Head of caudate nucleus (tissue), 42 donors: Measurements from ENCODE around the gene SCAMP4.

Experiments used
- DNase-seq, 42 donors: peaks; one replicate each; pipeline versions ENCODE4 v3.0.0 to v3.0.0-alpha.2; 2020 to 2021; ENCODE audit warnings: mixed read lengths in 7 of 42
- intact Hi-C: fragments of 100-400 bp; cut with DNase I; formaldehyde crosslinking; loops from one replicate; pipeline ENCODE4 v1.15.0; 2022

SCAMP4 gene, protein sequence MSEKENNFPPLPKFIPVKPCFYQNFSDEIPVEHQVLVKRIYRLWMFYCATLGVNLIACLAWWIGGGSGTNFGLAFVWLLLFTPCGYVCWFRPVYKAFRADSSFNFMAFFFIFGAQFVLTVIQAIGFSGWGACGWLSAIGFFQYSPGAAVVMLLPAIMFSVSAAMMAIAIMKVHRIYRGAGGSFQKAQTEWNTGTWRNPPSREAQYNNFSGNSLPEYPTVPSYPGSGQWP

DNA sequence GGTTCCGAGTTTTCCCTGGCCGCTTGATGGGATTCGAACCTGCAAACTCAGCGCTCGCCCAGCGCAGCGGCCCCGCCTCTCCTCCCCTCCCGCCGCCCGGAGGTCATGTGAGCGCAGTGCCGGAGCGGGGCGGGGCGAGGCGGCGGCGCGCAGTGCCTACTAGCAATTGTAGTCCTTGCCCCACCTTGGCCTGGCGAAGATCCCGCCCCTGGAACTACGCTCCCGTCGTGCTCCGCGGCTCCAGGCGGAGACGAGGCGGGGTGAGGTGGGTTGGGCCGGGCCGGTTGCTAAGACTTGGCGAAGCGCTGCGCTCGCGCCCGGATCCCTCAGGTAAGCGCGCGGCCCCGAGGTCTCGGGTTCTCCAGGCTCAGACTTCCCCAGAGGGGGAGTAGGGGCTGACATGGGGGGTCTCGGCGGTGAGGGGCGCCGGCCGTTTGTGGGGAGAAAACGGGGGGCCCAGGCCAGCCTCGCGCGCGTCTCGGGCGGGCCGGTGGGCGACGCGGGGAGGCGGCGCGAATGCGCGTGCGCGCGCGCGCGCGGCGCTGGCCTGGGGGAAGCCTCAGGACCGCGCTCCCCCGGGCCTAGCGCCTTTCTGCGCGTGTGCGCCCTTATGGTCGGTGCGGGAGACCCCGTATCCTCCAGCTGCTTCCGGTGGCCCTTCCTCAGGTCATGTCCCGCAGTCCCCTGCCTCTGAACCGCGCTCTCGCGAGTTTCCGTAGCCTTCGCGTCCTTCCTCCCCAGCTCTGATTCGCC lies at the start of gene SCAMP4, which contains the start of gene ADAT3:
Gene SCAMP4 (plus strand): TSS at position 290 of the 753 bp plus-strand sequence. CDS start 9,621 bp downstream, outside the sequence.
Gene ADAT3 (plus strand): TSS at position 290 of the 753 bp plus-strand sequence. CDS start 6,649 bp downstream, outside the sequence.
- DNase-seq = peak; percentile 95 to 100 (median 99)
- intact Hi-C loops = no loop called here

DNA sequence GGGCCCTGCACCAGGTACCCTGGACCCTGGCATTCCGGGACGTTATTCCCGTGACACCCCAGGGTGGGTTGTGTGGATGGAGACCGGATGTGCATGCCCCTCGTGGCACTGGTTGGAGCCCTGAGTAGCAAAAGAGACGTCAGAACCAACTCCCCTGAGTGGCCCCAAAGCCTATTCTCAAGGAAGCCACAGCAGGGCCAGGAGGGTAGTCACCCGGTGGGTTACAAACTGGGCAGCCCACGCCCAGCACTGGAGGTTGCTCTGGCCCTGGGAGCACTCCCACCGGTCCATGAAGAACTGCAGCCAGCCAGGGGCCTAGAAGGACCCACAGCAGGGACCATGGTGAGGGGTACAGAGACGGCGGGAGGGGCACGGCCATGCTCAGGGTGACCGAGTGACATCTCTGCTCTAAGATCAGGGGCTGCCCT lies 49.4 kb upstream of the SCAMP4 start:
- intact Hi-C loops = no loop called here
- peak in 1 of 42 donors; percentile 2 for DNase-seq

DNA sequence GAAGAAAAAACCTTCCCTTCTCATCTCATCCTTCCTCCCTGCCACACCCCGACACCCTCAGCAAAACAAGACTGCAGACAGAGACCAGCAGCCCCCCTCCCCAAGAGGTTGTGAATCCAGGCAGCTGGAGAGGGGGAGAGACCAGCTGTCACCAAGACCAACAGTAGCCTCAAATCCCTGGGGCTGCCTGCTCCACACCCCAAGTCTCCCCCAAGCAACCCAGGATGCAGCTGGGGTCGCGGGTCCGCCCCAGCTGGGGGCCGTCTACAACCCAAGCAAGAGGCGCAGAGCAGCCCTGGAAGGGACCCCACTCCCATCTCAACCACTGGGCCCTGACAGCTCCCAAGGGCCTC lies 48.9 kb upstream of the SCAMP4 start:
- no peak for DNase-seq

DNA sequence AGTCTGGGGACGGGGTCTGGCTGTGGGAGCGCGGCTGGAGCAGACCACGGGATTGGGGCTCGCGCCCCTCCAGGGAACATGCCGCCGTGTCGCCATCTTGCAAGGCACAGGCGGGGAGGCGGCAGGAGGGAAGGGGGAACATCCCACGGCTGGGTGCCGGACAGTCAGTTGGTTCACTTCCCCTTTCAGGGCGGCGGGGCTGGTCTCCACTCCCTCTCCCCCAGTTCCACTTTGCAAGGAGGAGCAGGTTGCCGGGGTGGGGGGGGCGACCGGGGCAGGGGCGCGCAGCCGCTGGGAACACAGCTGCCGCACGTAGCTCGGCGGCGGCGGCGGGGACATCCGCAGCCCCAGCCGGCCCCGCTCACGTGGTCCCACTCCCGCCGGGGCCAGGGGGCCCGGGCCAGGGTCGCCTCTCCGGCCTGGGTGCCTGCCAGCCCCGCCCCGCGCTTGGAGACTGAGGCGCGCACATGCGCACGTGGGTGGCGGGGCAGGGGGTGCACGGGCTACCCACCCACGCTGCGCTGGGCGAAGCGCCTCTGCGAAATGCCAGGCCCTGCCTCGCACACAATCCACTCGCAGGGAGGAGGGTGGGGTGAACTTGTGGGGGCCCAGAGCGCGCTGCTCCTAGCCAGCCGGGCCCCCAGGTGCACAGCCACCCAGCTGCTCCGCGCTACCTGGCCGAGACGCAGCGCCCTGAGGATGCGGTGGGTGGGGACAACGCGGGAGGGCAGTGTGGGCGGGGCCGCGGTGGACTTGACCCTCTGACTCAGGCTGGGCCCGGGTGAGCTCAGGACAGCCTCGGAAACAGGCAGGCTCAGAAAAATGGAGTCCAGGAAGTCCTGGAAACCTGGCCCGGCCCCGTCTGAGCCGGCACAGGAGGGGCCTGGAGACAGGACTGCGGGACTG lies 48.2 kb upstream of the SCAMP4 start:
- intact Hi-C loops = no loop called here
- peak in 21 of 42 donors; percentile 40 to 78 (median 60) for DNase-seq

More for the DNA sequence above, 48.9 kb upstream of the SCAMP4 start:
- intact Hi-C loops = no loop called here

DNA sequence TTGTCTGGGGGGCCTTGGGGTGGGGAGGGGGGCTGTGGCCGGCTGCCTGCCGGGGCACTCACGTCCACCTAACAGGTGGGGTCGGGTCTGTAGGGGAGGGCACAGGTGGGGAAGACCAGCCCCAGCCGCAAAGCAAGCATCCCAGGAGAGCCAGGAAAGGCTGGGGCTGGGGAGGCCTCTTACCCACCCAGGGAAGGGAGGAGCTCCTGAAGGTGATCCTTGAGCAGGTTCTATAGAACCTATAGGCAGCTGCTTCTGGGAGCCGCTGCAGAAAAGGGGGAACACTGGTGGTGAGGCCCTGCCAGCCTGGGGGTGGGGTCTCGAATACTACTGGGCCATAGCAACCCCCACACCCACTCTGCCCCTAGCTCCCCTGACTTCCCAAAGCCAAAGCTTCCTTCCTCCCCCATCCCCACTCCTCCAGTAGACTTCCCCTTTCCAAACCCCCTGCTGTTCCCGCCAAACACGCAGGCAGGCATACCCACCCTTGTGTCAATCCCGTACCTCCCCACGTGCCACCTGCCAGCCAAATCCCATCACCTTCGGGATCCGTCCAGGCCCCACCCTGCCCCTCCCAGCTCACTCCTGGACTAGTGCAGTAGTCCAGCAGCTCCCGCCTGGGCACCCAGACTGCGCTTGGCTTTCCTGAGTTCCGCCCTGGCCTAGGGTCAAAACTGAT lies 47.4 kb upstream of the SCAMP4 start:
- intact Hi-C loops = no loop called here
- peak in 4 of 42 donors; percentile 20 to 48 (median 26) for DNase-seq

DNA sequence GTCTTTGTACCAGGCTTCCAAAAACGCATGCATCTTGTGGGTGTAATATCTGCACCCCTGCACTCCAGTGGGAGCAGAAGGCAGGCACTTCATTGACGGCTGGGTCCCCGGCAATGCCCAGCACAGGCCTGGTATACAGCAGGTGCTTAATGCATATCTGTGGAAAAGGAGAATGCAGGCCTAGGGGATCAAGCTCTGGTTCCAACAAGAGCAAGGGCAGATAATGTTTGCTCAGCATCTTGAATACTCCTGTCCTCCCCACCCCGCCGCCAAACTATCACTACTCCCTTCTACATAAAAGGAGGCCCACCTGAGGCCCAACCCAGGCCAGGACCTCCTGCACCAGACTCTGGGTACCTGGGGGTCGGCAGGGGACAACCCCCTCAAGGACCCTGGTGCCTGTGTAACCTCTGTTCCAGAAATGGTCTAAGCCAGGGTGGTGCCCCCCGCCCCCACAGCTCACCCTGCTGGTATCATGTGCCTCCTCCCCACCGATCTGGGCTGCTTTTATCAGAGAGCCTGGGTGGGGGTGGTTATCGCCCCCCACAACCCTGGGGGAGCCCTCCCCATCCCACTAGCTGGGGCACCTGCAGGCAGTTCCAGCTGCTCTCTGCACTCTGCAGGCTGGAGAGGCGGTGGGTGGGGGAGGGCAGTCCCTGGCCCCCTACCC lies 46.7 kb upstream of the SCAMP4 start:
- intact Hi-C loops = no loop called here
- DNase-seq = peak in 2 of 42 donors; percentile 37 to 43

DNA sequence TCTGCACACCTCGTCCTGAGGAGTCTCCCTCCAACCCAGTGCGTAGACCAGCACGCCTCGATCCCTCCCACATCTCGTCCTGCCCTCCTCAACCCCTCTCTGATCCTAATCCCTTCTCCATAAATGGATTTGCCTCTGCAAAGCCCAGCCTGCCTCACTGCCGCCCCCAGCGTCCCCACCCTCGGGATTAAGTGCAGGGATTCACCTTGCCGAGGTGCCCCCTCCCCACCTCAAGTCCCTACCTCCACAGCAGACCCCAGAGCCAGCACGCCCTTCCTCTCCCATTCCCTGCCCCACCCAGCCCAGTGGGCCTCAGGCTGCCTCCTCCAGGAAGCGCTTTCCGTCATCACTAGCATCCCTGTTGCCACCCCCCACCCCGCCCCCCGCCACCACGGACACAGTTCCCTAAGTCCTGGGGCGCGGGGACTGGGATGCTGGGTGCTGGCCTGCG lies 45.8 kb upstream of the SCAMP4 start:
- intact Hi-C loops = no loop called here
- peak in 10 of 42 donors; percentile 44 to 81 (median 55) for DNase-seq

DNA sequence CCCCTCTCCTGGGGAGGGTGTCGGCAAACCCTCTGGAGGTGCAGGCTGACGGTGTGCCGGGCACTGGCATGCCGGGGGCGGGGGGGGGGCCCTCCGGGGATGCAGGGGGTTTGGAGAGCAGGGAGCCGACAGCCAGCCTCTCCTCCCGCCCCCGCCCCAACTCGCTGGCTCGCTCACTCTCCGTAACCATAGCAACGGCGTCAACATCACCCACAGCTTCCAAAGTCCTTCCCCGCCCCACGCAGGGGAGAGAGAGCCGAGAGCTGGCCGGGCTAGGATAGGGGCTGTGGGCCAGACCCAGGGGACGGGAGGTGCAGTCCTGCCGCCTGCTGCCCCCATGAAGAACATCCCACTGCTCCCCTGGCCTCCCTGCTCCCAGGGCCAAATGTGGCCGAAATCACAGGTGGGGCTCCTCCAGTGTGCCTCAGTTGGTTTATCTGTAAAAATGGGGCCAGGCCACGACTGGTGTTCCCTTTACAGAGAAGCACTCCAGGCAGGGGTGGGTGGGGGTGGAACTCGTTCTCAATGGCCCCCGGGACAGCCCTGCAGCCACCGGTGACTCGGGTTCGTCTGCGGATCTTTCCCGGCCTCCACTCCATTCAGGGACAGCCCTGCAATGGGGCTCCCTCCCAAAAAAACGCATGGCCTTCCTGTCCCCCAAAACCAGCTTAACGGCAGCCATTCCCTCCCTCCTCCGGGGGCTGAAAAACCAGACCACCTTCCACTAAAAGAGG lies 45.0 kb upstream of the SCAMP4 start:
- DNase-seq = peak in 35 of 42 donors; percentile 44 to 91 (median 71)
- intact Hi-C loops = no loop called here

DNA sequence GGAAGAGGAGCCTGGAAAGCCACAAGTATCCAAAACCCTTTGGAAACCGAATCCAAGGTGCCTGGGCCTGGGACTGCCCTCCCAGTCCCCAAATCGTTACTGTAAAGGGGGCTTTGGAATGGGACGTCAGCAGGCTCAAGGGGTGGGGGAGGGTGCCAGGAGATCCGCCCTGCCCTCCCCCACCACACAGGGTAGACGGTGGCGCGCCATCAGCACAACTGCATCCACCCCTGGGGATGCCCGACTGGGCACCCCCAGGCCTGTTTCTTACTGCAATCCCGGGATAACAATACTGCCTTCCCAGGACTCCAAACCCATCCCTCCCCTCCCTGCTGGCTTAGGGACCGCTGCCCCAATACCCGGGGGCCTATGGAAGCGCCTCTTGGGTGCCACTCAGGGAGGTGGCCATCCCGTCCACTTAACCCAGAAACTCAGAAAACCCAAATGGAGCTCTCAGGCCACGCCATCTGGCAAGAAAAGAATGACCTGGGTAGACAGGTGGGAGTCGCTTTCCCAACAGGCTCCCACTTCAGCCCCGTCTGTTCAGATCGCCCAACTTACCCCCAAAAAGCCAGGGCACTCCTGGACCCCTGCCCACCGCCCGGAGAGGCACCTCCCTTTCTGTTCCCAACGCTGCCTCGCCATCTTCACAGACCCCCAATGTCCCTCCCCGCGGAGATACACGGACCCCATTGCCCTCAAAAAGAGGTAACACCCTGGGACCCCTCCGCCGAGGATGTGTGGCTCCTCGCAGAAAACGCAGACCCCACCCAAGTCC lies 44.2 kb upstream of the SCAMP4 start:
- intact Hi-C loops = no loop called here
- DNase-seq = no peak

DNA sequence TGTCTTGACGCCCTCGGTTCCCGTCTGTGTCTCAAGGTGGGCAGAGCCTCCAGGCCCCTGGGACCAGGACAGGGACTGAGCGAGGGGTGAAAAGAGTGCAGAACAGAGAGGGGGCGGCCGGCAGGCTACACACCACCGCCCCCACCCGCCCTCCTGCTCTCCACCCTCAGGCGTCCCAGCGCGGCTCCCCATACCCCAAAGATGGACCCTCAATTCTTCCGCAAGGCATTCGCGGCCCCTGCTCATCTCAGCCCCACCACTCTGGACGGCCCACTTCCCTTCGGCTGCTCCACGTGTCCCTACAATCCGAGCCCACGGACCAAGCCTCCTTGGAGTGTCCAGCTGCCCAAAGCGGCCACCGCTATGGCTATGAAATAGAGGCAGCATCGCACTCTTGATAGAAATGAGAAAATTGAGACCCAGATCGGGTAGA lies 43.6 kb upstream of the SCAMP4 start:
- no peak for DNase-seq
- intact Hi-C loops = no loop called here

DNA sequence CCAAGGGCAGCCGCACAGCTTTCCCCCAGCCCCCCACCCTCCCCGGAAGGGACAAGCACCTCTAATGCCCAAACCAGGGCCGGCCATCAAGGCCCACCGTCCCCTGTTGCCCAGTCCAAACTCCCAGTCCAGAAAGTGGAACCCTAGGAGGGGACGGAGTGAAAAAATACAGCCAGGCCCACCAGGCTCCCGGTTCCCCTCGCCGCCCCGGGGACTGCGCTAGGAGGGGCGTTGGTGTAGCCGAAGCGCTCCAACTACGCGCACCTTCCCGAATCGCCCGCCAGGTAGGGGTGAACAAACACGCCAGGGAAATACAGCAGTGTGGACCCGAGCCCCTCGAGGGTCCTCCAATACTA lies 43.2 kb upstream of the SCAMP4 start:
- peak in 1 of 42 donors; percentile 32 for DNase-seq
- intact Hi-C loops = no loop called here

DNA sequence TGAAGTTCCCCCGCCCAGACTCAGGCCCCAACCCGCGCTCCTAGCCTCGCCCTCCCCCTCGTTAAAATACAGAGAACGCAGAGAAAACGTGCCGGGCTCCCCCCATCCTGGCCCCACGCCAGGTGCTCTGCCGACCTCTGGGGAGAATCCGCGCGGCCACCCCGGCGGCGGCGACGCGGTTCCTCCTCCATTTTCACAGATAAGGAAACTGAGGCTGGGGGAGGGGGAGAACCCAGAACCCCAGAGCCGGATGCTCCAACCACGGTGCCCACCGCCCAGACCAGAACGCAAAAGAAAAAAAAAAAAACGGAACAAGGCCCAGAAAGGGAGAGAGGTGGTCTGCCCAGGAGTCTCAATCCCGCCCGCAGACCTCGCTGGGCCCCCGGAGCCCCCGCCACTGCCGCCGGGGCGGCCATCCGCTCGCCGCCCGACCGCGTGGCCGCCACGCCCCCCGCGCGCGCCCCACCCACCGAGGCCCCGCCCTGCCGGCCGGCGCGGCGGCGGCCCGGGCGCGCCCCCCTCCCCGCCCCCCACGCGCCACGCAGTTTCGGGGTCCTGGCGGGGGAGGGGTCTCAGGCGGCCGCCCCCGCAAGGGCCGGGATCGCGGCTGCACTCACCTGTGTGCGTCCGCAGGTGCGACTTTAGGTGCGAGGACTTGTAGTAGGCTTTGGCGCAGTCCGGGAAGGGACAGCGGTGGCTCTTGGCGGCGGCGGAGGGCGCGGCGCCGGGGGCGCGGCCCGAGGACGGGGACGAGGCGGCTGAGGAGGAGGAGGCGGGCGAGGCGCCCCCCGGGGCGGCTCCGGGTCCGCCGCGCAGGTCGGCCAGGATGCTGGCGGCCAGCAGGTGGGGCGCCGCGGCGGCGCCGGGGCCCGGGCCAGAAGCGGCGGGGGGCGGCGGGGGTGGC lies 42.5 kb upstream of the SCAMP4 start:
- intact Hi-C loops = no loop called here
- peak in 3 of 42 donors; percentile 25 to 50 (median 33) for DNase-seq

DNA sequence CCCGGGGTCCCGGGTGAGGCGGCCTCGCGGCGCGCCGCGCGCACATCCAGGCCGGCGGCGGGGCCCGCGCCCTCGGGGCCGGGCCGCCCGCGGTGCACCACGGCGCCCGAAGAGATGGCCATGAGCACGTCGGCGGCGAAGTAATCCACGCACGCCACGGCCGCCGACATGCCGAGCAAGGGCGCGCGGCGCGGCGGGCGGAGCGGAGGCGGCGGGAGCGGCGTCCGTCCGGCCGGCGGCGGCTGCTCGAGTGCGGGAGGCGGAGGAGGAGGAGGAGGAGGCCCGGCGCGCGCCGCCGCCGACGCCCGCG lies 41.9 kb upstream of the SCAMP4 start, which contains the start of gene KLF16:
Gene KLF16 (minus strand): TSS at position 252 of the 310 bp plus-strand sequence. CDS start 82 bp downstream, at position 170.
- DNase-seq = no peak
- intact Hi-C loops = no loop called here

DNA sequence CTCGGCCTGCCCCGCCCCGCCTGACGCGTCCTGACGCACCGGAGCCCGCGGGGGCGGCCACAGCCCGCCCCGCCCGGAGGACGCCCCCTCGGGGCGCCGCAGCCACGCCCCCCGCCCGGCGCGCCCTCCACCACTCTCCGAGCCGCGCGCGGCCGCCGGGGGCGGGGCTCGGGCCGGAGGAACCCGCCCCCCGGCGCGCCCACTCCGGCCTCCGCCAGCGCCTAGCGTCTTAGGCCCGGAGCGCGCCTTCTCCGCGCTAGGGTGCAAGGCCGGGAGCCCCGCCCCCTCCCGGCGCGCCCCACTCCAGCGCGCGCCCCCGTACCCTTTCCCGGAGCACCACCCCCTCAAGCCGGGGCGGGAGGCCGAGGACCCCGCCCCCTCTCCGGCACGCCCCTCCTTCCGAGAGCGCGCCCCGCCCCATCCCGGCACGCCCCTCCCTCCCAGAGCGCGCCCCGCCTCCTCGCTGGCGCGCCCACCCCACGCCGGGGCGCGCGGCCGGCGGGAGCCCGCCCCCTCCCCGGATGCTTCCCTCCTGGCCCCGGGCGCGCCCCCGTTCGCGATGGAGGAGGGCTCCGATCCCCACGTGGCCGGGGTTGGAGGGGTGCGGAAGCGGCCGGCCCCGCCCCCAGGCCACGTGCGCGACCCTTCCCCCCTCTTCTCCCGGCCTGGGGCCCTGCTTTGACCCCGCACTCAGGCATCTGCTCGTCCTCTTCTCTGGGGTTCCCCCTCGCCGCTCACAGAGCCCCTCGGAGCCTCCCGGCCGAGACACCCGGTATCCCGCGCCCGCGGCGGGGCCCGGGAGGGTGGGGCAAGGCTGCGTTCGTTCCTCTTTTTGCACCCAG lies 41.3 kb upstream of the SCAMP4 start:
- DNase-seq = peak; percentile 36 to 95 (median 86)
- intact Hi-C loops = no loop called here
